Fibroblast of skin of scalp (primary cell): ENCODE data around the gene CKS1B.

Source experiments
- DNase-seq: peaks from one replicate; pipeline ENCODE4 v3.0.0-alpha.2; 2013

CKS1B gene

GRCh38 chr1:155016231-155016831, 41.9 kb downstream of the CKS1B start:
- DNase-seq = no peak

- DNase-seq = peak; percentile 87
Measured at GRCh38 chr1:155017041-155017945, 42.8 kb downstream of the CKS1B start.

- no peak for DNase-seq
Measured at GRCh38 chr1:155017946-155018316, 43.5 kb downstream of the CKS1B start.

GRCh38 chr1:155018617-155019348, 44.3 kb downstream of the CKS1B start:
- no peak for DNase-seq

GRCh38 chr1:155019377-155020245, 45.1 kb downstream of the CKS1B start:
- no peak for DNase-seq

- DNase-seq = no peak
Measured at GRCh38 chr1:155022136-155022926, 47.9 kb downstream of the CKS1B start.

GRCh38 chr1:155022927-155023236, 48.4 kb downstream of the CKS1B start:
- no peak for DNase-seq

GRCh38 chr1:155023627-155024026, 49.1 kb downstream of the CKS1B start:
- DNase-seq = no peak

- no peak for DNase-seq
Measured at GRCh38 chr1:155024315-155024714, 49.8 kb downstream of the CKS1B start.

GRCh38 chr1:155026154-155026553, 51.7 kb downstream of the CKS1B start:
- DNase-seq = no peak

GRCh38 chr1:155026588-155026987, 52.1 kb downstream of the CKS1B start:
- no peak for DNase-seq
